HepG2 (cell line): ENCODE results near the gene PTPN22. TPM values are rescaled to one million over a fixed set of nuclear protein-coding genes. Genes with fewer than 3 reads are reported as not detected.
A peak's percentile ranks its signal among the peaks of the same experiment; 100 is the strongest.

Experiments
- ATAC-seq: fragments of 200-7000 bp; cut with Tn5 transposase; 3 replicates; pipeline ENCODE4 v1.9.1; 2020; ENCODE audit warnings: mild to moderate bottlenecking, moderate library complexity
- BruUV-seq: library from RNA; stranded (reverse); fragments of 400-500 nt; replicated peaks from 2 replicates; lab custom pipeline; 2021; lab: Mats Ljungman, UMichigan
- CTCF ChIA-PET: fragments of 300-600 bp; formaldehyde crosslinking; extraction: SDS; loops from one replicate; lab custom pipeline; 2021; ENCODE audit warnings: low total read pairs, inconsistent platforms, low intra/inter-chr PET ratio; lab: Yijun Ruan, JAX
- POLR2A ChIA-PET: fragments of 350-600 bp; sonication (Branson Sonifier 250); formaldehyde crosslinking; loops from one replicate; lab custom pipeline; 2020; ENCODE audit warnings: antibody characterized with exemption, inconsistent platforms; lab: Yijun Ruan, JAX
- DNase-seq: peaks from one replicate; pipeline ENCODE4 v3.0.0-alpha.2; 2015; ENCODE audit warnings: low spot score
- FAIRE-seq: peaks from 3 replicates; lab custom pipeline; 2011; peaks lifted over from hg19 to GRCh38; lab: Jason Lieb, UNC
- H2AFZ ChIP-seq: one replicate; pipeline ENCODE4 v1.6.1; 2011; ENCODE audit warnings: low read length, inconsistent platforms
- H3K27ac ChIP-seq: fragments of 300-600 bp; 3 replicates; pipeline ENCODE4 v1.8.0; 2011; ENCODE audit warnings: mixed run types, mild to moderate bottlenecking, mixed read lengths, low read length, inconsistent platforms; ENCODE audit not compliant: insufficient read depth; ENCODE audit errors: extremely low read length
- H3K27me3 ChIP-seq, 2 experiments: fragments of 200-600 bp in 1 of 2; 2 replicates in 1 of 2; 3 replicates in 1 of 2; pipeline versions ENCODE4 v1.6.0 to v1.8.0; 2011; ENCODE audit warnings: low read length in 2 of 2, mild to moderate bottlenecking in 2 of 2, moderate library complexity in 2 of 2, inconsistent platforms in 1 of 2; ENCODE audit not compliant: insufficient read depth in 2 of 2, control insufficient read depth in 1 of 2
- H3K36me3 ChIP-seq, 2 experiments: fragments of 200-600 bp in 1 of 2; replicated peaks in 1 of 2; 2 replicates in 1 of 2; 3 replicates in 1 of 2; pipeline versions ENCODE4 v1.5.1 to v1.8.0; 2011; ENCODE audit warnings: low read length in 2 of 2, inconsistent platforms in 1 of 2; ENCODE audit not compliant: insufficient read depth in 2 of 2, control insufficient read depth in 1 of 2
- H3K4me1 ChIP-seq: 2 replicates; pipeline ENCODE4 v1.5.1; 2012; ENCODE audit warnings: low read length, inconsistent platforms; ENCODE audit not compliant: insufficient read depth
- H3K4me2 ChIP-seq: 2 replicates; pipeline ENCODE4 v1.6.0; 2011; ENCODE audit warnings: low read depth, low read length, inconsistent platforms
- H3K4me3 ChIP-seq, 3 experiments: fragments of 200-600 bp in 1 of 3; sonication (generic), shearing (Covaris generic) in 1 of 3; replicated peaks in 1 of 3; 2 replicates each; pipeline ENCODE4 v1.5.1; 2011 to 2016; ENCODE audit warnings: low read length in 3 of 3, inconsistent platforms in 2 of 3, low read depth in 2 of 3, mild to moderate bottlenecking in 2 of 3, control low read depth in 1 of 3, mixed read lengths in 1 of 3; ENCODE audit not compliant: insufficient read depth in 1 of 3
- H3K79me2 ChIP-seq: one replicate; pipeline ENCODE4 v1.6.1; 2011; ENCODE audit warnings: low read length, inconsistent platforms; ENCODE audit not compliant: insufficient read depth
- H3K9ac ChIP-seq: 2 replicates; pipeline ENCODE4 v1.6.0; 2011; ENCODE audit warnings: mild to moderate bottlenecking, low read depth, low read length, inconsistent platforms; ENCODE audit not compliant: insufficient read depth
- H3K9me3 ChIP-seq: 2 replicates; pipeline ENCODE4 v1.5.1; 2012; ENCODE audit warnings: mild to moderate bottlenecking, low read length
- H4K20me1 ChIP-seq: 2 replicates; pipeline ENCODE4 v1.6.0; 2011; ENCODE audit warnings: inconsistent platforms, mild to moderate bottlenecking, low read length, moderate library complexity; ENCODE audit not compliant: insufficient read depth
- BHLHE40 ChIP-seq: IDR thresholded peaks from 2 replicates; pipeline ENCODE4 v1.6.1; 2011; ENCODE audit warnings: low read length, improper control_type of control experiment
- CCAR2 ChIP-seq: fragments of 200-400 bp; formaldehyde crosslinking; optimal IDR thresholded peaks from 2 replicates; pipeline ENCODE3; 2018; ENCODE audit warnings: low read depth, mild to moderate bottlenecking, low read length, moderate library complexity
- GTF3A ChIP-seq: sonication (generic); formaldehyde crosslinking; conservative IDR thresholded peaks from 2 replicates; pipeline ENCODE4 v1.4.0; 2020; ENCODE audit warnings: mild to moderate bottlenecking, missing genetic modification reagents
- KAT8 ChIP-seq: IDR thresholded peaks from 2 replicates; pipeline ENCODE4 v1.6.1; 2016; ENCODE audit warnings: missing genetic modification reagents, missing compliant biosample characterization
- NPAS2 ChIP-seq: sonication (generic); formaldehyde crosslinking; IDR thresholded peaks from 2 replicates; pipeline ENCODE4 v1.8.0; 2022; ENCODE audit warnings: mild to moderate bottlenecking, missing genetic modification reagents, borderline replicate concordance
- TCF7L2 ChIP-seq: IDR thresholded peaks from 2 replicates; pipeline ENCODE4 v1.6.1; 2011; ENCODE audit warnings: mild to moderate bottlenecking, low read depth, low read length, moderate library complexity
- ZBTB20 ChIP-seq: sonication (generic); formaldehyde crosslinking; IDR thresholded peaks from 2 replicates; pipeline ENCODE4 v1.8.1; 2023; ENCODE audit warnings: missing genetic modification reagents, low read depth, mild to moderate bottlenecking, borderline replicate concordance
- ZKSCAN1 ChIP-seq: fragments of 150-350 bp; IDR thresholded peaks from 2 replicates; pipeline ENCODE4 v1.6.1; 2014; ENCODE audit warnings: low read length
- ZNF317 ChIP-seq: sonication (generic); formaldehyde crosslinking; IDR thresholded peaks from 2 replicates; pipeline ENCODE4 v1.5.0; 2020; ENCODE audit warnings: mild to moderate bottlenecking, missing genetic modification reagents
- ZNF503 ChIP-seq: sonication (generic); formaldehyde crosslinking; IDR thresholded peaks from 2 replicates; pipeline ENCODE4 v1.4.0; 2020; ENCODE audit warnings: missing genetic modification reagents
- ZNF709 ChIP-seq: sonication (generic); formaldehyde crosslinking; IDR thresholded peaks from 2 replicates; pipeline ENCODE4 v1.5.0; 2020; ENCODE audit warnings: mild to moderate bottlenecking, missing genetic modification reagents
- ZNF790 ChIP-seq: sonication (generic); formaldehyde crosslinking; IDR thresholded peaks from 2 replicates; pipeline ENCODE4 v1.8.0; 2022; ENCODE audit warnings: missing genetic modification reagents, mild to moderate bottlenecking, borderline replicate concordance
- WGBS: methylation state at CpG from one replicate; pipeline ENCODE4 v1.1.6; 2017; ENCODE audit warnings: low lambda C conversion rate; 5-methylcytosine and 5-hydroxymethylcytosine counted together
- in situ Hi-C: cut with HindIII; loops from 2 replicates; pipeline ENCODE4 v1.10.0; 2017; ENCODE audit warnings: low pct_unique_long_range_greater_than_20kb; ENCODE audit not compliant: extremely low pct_ligation_motif_present
- intact Hi-C: fragments of 100-400 bp; cut with micrococcal nuclease; formaldehyde crosslinking; loops from one replicate; pipeline ENCODE4 v1.10.0; 2022; ENCODE audit not compliant: unreplicated experiment
- polyA plus RNA-seq, 8 experiments: library from polyadenylated mRNA; depleted of rRNA in 3 of 8; stranded (reverse) in 7 of 8; unstranded in 1 of 8; fragments of >200 nt; fragmentation: Illumina TruSeq in 4 of 8; extraction: Trizol in 4 of 8; gene quantifications; 2 replicates each; pipeline versions ENCODE4 v1.2.1 to v1.2.3, GENCODE V29; 2011 to 2016; ENCODE audit warnings: low read depth in 4 of 8, missing spikeins in 1 of 8, mixed read lengths in 1 of 8; ENCODE audit not compliant: insufficient read depth in 1 of 8
- total RNA-seq, 5 experiments: library from RNA; depleted of rRNA; stranded (reverse); fragments of >200 nt; fragmentation: Illumina TruSeq; extraction: Trizol; gene quantifications; 2 replicates each; pipeline ENCODE4 v1.2.3, GENCODE V29; 2016; ENCODE audit warnings: low read depth in 1 of 5
- TF ChIP-seq, protein P1 (sequence below): sonication (generic); formaldehyde crosslinking; IDR thresholded peaks from 2 replicates; pipeline ENCODE4 v1.8.1; 2023; ENCODE audit warnings: mild to moderate bottlenecking, inconsistent platforms, moderate library complexity, missing genetic modification reagents, borderline replicate concordance

PTPN22 gene
- total and polyA plus RNA-seq, 2 of the 13 experiments (the other 11 are each of a cell fraction or from before 2014, with no cell fraction given), result not detected

DNA sequence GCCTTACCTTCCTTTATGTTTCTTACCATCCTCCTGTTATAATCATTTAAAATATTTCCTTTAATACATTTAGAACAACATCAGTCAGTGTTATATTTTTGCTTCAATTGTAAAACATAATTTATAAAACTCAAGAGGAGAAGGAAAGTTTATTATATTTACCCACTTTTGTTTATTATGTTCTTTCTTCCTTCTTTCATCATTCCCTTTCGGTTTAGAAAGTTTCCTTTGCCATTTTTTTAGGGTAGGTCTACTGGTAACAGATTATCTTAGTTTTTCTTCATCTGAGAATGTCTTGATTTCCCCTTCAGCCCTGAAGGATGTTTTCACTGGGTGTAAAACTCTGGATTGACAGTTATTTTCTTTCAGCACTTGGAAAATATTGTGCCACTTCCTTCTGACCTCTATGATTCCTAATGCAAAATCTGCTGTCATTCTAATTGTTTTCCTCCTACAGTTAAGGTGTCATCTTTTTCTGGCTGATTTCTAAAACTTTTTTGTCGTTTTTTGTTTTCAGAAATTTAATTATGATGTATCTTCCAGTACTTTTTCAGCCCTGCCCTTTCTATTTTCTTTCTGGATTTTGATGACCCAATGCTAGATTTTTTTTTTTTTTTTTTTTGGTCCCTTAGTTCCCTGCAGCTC is 25.0 kb downstream of the PTPN22 start:
- Histone ChIP-seq H3K79me2 (no peaks in the 10 kb centered on the region), H3K27me3 (no peaks in the 10 kb centered on the region), H3K4me2 (no peak overlapping the region), H3K36me3 (no peaks in the 10 kb centered on the region), H3K27ac (no peak overlapping the region), H3K9me3 (no peaks in the 10 kb centered on the region), H2AFZ (no peak overlapping the region), H3K4me1 (no peaks in the 10 kb centered on the region), H3K9ac (no peak overlapping the region), H4K20me1 (no peaks in the 10 kb centered on the region), H3K4me3 (no peak overlapping the region)
- ATAC-seq (no peak), FAIRE-seq (no peak), DNase-seq (no peak)
- 1% methylated on average over 2 of the region's 2 CpGs for WGBS
- in situ Hi-C loops (loop anchor here (25.0 kb wide), 1 partner anchor 441 kb away; no protein-coding TSS in a partner anchor), intact Hi-C loops (no loop called here)
- TF ChIP-seq ZNF317 (CRISPR knock-in tag) (peak; percentile 98), ZNF790 (CRISPR knock-in tag) (no peak)
- BruUV-seq, result no TSS peak
- POLR2A ChIA-PET, result no interaction called here
- CTCF ChIA-PET, result no interaction called here

DNA sequence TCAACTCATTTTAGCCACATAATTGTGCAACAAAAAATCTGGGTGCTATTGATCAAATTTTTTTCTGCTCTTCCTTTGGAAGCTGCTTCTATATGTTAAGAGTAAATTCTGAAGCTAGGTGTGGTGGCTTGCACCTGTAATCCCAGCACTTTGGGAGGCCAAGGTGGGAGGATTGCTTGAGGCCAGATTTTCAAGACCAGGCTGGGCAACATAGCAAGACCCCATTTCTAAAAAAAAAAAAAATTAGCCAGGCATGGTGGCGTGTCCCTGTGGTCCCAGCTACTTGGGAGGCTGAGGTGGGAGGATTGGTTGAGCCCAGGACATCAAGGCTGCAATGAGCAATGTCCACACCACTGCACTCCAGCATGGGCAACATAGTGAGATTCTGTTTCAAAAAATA is 35.0 kb downstream of the PTPN22 start:
- POLR2A ChIA-PET, result no interaction called here
- ATAC-seq, result no peak
- CTCF ChIA-PET, result interaction anchor here (1.5 kb wide), 1 partner anchor 69 kb away, joined by 6 read pairs; the partner anchor contains the start of genes AP4B1 and DCLRE1B
- 80% methylated on average over 1 of the region's 1 CpG for WGBS
- Histone ChIP-seq H4K20me1 (no peaks in the 10 kb centered on the region), H3K4me2 (no peak overlapping the region), H3K27ac (no peak overlapping the region), H3K4me1 (no peaks in the 10 kb centered on the region), H3K27me3 (0 out of 5 replicates have a peak, but pooled peaks cover 0 to 3% of the 10 kb centered on the region in 2 experiments), H3K4me3 (no peak overlapping the region), H3K36me3 (no peaks in the 10 kb centered on the region), H3K9ac (no peak overlapping the region), H2AFZ (no peak overlapping the region), H3K79me2 (no peaks in the 10 kb centered on the region), H3K9me3 (no peaks in the 10 kb centered on the region)
- in situ Hi-C loops, result loop anchor here (25.0 kb wide), 1 partner anchor 451 kb away; no protein-coding TSS in a partner anchor
- intact Hi-C loops, result loop anchor here (5.0 to 10.0 kb wide), 3 partner anchors 36 to 448 kb away; partner anchors contain the start of gene PTPN22
- no peak for DNase-seq
- BruUV-seq, result no TSS peak
- FAIRE-seq, result no peak
- TF ChIP-seq NPAS2 (CRISPR knock-in tag) (no peak), CCAR2 (no peak), ZNF709 (CRISPR knock-in tag) (no peak), KAT8 (no peak), ZKSCAN1 (no peak), GTF3A (CRISPR knock-in tag) (no peak), ZNF503 (CRISPR knock-in tag) (no peak), TCF7L2 (no peak), BHLHE40 (no peak), ZBTB20 (no peak)
- TF ChIP-seq, protein P1, sequence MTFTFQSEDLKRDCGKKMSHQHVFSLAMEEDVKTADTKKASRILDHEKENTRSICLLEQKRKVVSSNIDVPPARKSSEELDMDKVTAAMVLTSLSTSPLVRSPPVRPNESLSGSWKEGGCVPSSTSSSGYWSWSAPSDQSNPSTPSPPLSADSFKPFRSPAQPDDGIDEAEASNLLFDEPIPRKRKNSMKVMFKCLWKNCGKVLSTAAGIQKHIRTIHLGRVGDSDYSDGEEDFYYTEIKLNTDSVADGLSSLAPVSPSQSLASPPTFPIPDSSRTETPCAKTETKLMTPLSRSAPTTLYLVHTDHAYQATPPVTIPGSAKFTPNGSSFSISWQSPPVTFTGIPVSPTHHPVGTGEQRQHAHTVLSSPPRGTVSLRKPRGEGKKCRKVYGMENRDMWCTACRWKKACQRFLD (CRISPR knock-in tag), result no peak
